Measurements from ENCODE around the gene FAM3B.
"Not testable (repeated sequence)": the region's sequence is repeated elsewhere in the genome, so short reads cannot be mapped to it uniquely, and the experiment has no call there.

Gene FAM3B

DNA sequence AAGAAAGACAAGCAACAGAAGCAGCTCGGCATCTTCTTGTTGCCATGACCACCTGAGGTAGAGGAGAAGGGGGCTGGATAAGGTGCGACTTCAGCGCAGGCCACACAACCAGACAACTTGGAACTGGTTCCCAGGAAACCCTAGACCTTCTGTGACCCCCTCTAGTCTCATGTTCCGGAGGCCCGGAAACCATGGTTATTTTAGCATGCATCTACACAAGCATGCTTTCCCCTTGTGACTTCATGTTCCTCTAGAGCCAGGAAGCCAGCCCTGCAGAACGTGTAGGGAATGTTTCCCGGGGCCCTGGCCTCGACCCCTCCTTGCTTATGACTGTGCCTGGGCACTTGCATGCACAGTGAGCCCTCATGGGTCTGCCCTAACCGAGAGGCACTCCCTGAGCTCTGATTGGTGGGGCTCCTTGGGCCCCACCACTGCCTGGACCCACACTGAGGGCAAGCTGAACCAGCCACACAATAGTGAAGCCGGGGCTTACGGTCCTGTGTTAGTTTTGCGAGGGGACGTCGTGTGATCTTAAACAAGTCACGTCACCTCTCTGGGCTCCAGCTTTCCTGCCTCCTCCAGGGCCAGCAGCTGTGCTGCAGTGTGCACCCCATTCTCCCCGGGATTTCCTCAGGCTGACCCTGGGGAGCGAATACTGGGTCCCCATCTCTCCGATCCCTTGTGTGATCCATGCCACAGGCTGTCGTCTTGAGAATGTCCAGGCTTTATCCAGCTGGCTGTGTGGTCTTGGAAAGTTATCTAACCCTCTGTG lies 33.2 kb downstream of the FAM3B start:
- DNase-seq (ENCODE audit: low read depth in 2 of 3, low spot score in 2 of 3) = no peak

DNA sequence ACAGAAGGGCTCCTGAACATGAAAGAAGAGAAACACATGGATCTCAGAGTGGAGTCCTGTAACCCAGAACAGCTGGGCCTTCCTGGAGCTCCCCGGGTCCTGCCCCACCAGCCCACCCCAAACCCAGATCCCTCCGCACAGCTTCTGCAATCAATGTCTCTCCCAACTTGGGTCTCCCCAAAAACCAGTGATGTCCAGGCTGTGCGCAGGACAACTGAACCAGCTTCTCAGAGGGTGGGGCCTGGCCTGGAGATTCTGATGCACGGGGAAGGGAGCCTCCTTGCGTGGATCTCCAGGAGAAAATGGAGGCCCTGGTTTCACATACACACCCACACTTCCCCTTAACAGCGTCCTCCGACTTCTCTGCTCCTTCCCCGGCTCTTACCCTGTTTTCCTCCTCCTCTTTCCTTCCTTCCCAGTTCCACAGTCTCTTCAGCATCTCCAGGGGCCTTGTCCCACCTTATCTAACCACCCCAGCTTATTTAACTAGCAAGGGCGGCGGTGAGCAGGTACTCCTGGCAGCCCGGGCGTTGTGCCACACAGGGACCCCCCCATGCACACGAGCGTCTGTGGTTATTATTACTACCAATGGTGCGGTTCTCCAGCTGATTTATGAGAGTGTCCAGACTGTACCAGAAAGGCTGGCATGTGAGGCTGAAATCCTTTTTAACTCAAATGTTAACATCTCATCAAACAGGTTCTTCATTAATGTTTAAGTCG lies 34.0 kb downstream of the FAM3B start:
- DNase-seq (ENCODE audit: low read depth in 2 of 3, low spot score in 2 of 3) = no peak

DNA sequence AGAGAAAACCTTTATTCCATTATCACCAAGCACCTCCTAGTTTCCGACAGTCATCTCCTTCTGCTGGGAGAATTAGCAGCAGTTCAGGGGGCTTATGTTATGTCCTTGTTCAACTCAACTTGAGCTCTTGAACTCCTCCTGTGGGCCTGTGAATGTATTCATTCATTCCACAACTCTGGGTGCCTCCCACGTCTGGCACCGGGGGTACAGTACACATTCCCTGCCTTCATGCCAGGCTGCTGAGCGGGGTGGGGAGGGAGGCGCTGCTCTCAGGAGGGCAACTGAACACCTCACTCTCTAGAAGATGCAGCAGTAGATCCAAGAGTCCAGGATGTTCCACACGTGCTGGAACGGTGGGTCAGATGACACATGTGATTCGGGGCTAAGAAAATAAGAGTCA lies 40.9 kb downstream of the FAM3B start:
- no peak for DNase-seq (ENCODE audit: low read depth in 2 of 3, low spot score in 2 of 3)

DNA sequence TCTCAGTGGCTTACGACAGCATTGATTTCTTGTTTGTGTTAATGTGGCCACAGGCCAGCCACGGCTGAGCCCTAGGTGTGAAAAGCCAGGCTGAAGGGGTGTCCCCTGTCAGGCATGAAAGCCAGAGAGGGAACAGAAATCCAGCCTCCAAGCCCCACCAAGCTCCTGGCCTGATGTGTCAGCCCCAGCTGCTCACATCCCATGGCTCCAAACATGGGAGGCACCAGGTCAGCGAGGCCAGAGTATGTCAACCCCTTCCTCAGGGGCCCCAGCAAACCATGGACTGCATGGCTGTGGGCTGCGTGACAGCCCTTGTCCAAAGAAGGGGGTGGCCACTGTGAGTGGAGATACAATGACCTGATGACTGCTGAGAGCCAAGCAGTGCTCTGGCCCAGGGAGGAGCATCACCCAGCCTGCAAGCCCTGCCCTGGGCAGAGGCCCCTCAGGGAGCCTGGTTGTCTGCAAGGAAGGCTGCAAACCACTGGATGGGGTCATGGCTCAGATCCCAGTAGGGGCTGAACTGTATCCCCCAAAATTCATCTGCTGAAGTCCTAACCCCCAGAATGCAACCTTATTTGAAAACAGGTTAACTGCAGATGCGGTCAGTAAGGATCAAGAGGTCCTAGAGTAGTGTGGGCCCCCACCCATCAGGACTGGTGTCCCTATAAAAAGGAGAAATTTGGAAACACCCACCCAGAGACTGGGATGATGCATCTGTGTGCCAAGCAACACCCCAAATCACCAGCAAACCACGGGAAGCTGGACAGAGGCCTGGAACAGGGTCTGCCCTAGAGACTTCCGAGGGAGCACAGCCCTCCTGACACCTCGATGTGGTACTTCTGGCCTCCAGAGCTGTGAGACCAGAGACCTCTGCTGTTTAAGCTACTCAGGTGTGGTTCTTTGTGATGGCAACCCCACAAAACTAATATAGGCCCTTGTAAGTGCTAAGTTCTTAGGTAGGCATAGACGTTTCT lies 41.9 kb downstream of the FAM3B start:
- DNase-seq (ENCODE audit: low read depth in 2 of 3, low spot score in 2 of 3) = no peak

DNA sequence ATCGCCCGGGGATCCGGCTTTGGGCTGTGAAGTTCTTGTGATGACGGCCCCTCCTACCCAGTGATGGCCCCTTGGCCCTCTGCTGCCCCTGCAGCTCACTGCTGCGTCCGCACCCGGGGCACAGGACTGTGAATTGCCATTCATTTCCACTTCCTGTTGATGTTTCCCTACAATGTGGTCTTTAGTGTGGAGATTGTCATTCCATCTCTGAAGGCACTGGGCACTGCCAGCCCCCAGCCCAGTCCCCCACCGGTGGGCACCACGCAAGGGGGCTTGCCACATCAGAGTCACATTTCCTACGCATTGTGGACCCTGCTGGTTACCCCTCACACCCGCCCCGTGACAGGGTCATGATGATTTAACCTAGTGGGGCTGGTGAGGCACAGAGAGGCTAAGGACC lies 42.7 kb downstream of the FAM3B start:
- DNase-seq (ENCODE audit: low read depth in 2 of 3, low spot score in 2 of 3) = no peak

DNA sequence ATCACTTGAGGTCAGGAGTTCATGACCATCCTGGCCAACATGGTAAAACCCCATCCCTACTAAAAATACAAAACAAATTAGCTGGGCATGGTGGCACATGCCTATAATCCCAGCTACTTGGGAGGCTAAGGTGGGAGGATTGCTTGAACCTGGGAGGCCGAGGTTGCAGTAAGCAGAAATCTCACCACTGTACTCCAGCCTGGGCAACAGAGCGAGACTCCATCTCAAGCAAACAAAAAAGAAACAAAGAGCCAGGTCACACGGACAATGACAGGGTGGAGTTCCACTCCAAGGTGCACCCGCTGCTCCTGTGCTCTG lies 43.1 kb downstream of the FAM3B start:
- not testable (repeated sequence) for DNase-seq (ENCODE audit: low read depth in 2 of 3, low spot score in 2 of 3)

DNA sequence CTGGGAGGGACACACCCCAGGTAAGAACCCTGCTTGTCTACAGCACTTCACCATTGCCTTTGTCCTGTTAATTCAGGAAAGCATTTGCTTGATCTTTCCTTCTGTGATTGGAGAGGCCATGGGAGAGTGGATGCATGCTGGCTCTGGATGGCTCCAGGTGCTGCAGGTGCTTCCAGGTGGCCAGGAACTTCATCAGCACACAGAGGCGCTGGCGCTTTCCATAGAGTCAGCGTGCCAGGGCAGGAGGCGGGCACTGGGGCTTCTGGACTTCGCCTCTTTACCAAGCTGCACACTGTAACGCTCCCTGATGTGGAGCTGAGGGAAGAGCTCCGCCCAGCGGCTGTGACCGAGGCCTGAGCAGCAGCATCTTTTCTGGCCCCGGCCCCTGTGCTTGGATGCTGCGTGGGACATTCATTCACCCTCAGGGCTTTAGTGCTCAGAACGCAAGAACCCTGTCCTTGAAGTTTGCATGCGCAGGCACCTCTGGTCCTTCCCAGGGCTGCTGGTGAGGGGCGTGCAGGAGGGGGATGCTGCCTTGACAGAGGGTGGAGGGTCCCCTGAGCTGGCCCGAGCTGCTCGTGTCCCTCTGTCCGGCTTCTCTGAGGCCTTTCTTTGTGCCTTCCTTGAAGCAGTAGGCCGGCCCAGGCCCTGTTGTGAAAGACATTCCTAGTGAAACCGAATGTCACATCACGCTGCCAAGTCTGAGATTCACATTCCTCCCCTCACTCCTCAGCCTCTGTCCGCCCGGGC lies 43.6 kb downstream of the FAM3B start:
- no peak for DNase-seq (ENCODE audit: low read depth in 2 of 3, low spot score in 2 of 3)

DNA sequence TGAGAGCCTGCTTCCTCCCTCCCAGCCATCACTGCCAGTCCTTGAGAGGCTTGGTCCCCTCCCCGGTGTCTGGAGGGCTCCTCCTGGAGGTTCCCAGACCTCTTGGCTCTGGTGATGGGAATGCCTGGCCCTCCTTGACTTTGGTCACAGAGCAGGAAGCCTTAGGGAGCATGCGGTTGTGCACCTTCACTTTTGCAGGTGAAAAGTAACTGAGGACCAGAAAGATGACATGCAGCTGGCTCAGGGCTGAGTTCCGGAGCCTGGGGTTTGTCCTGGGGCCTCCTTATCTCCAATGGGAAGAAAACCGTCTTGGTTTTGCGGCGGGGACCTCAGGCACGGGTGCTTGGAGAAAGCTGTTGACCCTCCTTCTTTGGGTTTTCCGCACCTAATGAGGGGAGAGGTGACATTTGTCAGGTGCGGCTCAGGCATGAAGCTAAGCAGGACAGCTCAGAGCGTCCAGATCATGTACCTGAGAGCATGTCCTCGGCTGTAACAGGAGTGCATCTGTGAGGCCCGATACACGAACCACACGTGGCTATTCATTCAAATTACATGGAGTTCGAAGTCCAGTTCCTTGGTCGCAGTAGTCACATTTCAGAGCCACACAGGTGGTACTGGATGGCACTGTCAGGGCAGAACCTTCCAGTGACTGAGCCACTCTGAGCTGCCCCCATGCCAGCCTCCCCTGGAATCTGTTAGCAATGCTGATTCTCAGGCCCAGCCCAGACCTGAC lies 44.6 kb downstream of the FAM3B start:
- no peak for DNase-seq (ENCODE audit: low read depth in 2 of 3, low spot score in 2 of 3)

DNA sequence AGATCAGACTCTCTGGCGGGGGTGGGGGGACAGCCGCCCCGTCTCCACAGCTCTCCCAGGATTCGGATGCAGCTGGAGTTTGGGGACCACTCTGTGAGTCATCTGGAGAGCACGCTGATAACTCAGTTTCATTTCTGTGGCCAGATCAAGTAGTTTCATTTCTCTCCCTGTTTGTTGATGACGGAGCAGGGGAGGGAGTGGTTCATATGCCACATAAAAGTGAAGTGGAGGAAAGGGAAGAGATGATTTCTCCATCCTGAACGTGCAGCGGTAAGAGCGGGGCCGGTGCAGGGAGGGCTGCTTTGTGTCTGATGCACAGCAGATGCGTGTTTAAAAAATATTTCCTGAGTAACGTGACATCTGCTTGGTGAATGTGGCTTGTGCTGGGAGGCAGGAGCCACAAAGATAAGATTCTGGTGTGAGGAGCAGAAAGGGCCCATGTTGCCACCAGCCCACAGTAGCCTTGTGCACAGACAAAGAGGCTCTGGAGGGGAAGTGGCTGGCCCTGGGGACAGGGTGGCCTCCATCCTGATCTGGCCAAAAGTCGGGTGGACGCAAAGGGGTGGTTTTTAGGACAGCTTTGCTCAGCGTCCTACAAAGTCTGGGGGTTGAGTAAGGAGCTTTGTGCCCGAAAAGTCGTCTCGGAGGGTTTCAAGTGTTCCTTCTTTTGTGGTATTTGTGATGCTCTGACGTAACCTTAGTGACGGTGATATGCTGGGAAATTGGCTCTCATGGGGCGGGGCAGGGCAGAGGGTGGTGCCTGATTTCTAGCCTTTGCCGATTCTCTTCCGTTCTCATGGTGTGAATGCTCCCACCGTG lies 45.4 kb downstream of the FAM3B start, which contains the start of gene MX2:
TSS of gene MX2 (plus strand) at position 242 of the 819 bp plus-strand sequence. CDS start 14,880 bp downstream, outside the sequence.
- peak in 2 of 3 experiments; percentile 31 to 39 for DNase-seq (ENCODE audit: low read depth in 2 of 3, low spot score in 2 of 3)

DNA sequence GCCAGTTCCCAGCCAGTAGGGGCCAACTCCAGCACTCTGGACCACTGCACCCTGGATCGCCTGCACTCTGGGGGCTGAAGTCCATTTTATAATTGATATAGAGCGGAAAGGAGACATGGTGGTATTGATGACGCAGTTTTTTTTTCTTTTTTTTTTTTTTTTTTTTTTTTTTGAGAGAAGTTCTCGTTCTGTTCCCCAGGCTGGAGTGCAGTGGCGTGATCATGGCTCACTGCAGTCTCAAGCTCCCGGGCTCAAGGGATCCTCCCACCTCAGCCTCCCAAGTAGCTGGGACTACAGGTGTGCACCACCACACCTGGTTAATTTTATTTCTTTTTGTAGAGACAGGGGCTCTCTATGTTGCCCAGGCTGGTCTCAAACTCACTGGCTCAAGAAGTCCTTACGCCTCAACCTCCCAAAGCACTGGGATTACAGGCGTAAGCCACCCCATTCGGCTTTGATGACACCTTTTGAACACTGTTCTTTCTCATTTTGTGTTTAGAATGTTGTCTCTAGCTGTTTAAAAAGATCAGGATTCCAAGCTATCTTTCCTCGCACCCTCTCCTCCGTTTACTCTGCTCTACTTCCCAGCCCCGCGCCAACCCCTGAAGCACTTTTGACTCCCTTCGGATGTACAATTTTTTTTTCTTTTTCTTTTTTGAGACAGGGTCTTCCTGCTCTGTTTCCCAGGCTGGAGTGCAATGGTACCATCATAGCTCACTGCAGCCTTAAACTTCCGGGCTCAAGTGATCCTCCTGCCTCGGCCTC lies 46.2 kb downstream of the FAM3B start:
- DNase-seq (ENCODE audit: low read depth in 2 of 3, low spot score in 2 of 3) = no peak

DNA sequence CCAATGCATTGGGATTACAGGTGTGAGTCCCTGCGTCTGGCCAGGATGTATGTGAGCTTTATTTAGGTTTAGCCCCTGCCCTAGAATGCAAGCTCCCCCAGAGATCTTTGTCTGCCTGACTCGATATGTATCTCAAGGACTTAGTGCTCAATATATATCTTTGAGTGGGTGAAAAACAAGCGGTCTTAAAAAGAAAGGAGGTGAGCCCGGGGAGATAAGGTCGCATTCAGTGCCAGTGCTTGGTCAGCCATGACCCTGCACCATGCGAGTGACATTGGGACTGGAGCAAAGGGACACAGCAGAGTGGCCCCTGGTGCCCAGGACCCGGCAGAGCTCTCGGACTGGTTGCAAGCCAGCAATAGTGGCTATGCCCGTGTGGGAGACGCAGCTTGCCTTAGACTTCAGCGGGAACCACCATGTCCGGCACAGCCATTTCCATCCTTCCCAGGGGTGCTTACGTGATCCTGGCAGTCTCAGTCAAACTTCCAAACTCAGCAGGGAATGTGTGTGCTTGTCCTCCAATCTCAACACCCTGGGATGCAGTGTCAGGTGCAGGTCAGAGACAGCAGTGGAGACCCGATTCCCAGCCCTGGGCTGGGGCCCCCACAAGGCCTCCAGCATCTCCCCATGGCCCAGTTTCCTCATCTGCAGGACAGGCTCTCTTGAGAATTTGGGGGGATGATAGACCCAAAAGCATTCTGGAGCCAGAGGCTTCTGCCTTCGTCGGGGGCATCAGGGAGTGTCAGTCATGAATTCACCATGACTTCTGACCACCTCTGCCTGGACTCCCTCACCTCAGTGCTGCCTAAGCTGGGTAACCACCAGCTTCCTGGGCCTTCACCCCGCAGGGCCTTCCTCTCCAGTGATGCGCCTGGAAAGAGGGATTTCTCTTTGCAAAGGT lies 47.0 kb downstream of the FAM3B start:
- no peak for DNase-seq (ENCODE audit: low read depth in 2 of 3, low spot score in 2 of 3)

DNA sequence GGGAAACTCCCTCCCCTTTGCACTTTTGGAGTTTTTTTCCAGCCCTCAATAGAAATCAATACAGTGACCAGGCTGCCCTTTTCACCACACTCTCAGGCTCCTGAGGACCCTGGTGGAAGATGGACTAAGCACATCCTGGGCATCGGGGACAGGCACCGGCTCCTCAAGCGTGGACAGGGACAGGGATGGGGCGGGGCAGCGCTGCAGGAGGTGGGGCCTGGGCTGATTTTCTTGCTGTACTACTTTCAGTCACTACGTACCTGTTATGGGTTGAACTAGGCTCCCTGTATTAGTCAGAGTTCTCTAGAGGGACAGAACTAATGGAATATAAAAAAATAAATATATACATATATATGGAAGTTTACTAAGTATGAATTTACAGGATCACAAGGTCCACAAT lies 47.7 kb downstream of the FAM3B start:
- DNase-seq (ENCODE audit: low read depth in 2 of 3, low spot score in 2 of 3) = no peak

DNA sequence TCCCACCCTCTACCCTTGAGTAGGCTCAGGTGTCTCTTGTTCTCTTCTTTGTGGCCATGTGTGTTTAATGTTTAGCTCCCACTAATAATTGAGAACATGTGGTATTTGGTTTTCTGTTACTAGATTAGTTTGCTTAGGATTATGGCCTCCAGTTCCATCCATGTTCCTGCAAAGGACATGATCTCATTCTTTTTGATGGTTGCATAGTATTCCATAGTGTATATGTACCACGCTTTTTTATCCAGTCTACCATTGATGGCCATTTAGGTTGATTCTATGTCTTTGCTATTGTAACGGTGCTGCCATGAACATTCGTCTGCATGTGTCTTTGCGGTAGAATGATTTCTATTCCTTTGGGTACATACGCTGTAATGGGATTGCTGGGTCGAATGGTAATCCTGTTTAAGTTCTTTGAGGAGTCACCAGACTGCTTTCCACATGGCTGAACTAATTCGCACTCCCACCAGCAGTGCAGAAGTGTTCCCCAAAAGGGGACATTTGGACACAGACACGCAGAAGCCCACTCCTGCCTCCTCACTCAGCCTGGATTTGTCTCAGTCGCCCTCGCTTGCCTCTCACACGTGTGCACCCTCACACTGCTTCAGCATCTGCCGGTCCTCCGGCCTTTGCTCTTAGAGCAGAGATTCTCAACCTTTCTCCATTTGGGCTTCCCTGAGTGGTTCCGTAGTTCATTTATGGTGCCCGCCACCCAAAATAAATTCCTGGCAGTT lies 48.9 kb downstream of the FAM3B start:
- no peak for DNase-seq (ENCODE audit: low read depth in 2 of 3, low spot score in 2 of 3)

DNA sequence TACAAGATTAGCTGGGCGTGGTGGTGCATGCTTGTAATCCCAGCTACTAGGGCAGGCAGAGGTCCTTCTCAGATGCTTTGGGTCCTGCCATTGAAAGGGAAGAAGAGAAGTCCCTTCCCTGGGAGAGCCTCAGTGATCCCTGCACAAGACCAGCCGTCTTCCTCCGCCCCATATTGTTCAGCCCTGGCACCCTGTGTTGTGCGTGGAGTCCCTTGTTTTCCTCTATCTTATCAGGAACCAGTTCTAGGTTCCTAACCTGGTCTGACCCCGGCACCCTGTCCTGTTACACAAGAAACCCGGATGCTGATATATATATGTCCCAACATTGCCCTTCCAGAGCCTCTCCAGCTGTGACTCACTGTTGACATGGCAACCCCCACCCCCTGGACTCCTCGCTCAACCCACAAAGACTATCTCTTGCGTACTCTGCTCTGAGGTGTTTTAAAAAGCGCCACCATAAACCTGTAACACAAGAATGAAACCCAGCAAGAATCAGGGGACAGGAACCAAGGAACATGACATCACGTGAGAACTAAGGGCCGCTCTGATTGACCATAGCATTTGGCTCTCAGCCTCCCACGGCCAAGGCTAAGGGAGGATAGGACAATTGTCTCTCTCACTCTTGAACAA lies 50.0 kb downstream of the FAM3B start:
- DNase-seq (ENCODE audit: low read depth in 2 of 3, low spot score in 2 of 3) = no peak

DNA sequence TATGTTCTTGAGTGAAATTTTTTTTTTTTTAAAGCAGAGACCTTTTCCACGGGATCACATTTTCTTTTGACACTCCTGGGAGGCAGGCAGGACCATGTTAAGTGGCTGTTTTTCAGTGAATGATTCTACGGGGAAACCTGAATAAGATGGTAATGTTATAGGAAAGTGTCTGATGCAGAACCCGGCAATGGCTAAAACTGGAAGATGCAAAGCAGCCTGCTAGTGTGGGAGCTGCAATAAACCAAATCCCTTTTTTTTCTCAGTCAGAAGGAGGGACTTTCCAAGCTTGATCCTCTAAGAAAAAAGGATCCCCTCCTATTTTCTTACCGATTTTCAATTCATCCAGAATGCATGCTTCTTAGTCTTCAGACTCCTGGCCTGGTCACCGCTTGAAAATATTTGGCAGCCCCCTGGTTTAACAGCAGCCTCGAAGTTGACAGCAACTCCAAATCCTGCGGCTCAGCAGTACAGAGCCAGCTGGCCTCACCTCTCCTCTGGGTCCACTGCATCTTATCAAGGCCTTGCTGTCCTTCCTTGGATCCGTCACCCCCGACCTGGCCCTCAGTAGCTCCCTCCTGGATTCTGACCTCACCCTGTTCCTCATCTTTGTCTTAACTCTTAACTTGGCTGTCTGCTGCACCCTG lies 50.8 kb downstream of the FAM3B start:
- no peak for DNase-seq (ENCODE audit: low read depth in 2 of 3, low spot score in 2 of 3)
